ENCODE results near the gene TRIM67. TPM values are rescaled to one million over a fixed set of nuclear protein-coding genes. Genes with fewer than 3 reads are reported as not detected.

The TRIM67 gene
- total RNA-seq (2021) = 0.06 TPM in 1 of 2 replicates, not detected in the other
- Bru-seq, nascent RNA = percentile 6 among the genes with signal in this experiment
- BruChase-seq, experiment 1, labeled RNA remaining after a 2-hour chase = percentile 10 among the genes with signal in this experiment
- percentile 12 among the genes with signal in this experiment for BruChase-seq, experiment 2, labeled RNA remaining after a 6-hour chase
- long read RNA-seq = 0 reads

GRCh38 chr1:231161667-231162296 lies at the start of gene TRIM67:
Gene TRIM67, plus strand, starts transcription at chr1:231162058. Its CDS starts 912 bp downstream, at chr1:231162970.
- TF ChIP-seq CTCF (conservative IDR thresholded peaks at IDR 0.05; ENCODE audit: low read depth, low read length) = no peak
- peak; percentile 33 for TF ChIP-seq EZH2 (IDR thresholded peaks at IDR 0.05; ENCODE audit: borderline replicate concordance, low read depth, low read length, poor library complexity, severe bottlenecking)
- BruUV-seq (replicated peaks) = no TSS peak
- H3K36me3 ChIP-seq (ENCODE audit: insufficient read depth, low read length, poor library complexity, severe bottlenecking) = no peaks in the 10 kb centered on the region
- H3K4me3 ChIP-seq (ENCODE audit: low read depth, low read length, poor library complexity, severe bottlenecking) = peak within 1 kb of the TSS; percentile 24
- ChIA-PET CTCF (no interaction called here), POLR2A (ENCODE audit: low non-redundant PET) (no interaction called here)
- intact Hi-C loops (cut with micrococcal nuclease; ENCODE audit: unreplicated experiment) = no loop called here
- peak; percentile 15 for DNase-seq (ENCODE audit: low spot score)
- no peaks in the 10 kb centered on the region for H3K9me3 ChIP-seq (ENCODE audit: low read depth, low read length, poor library complexity, severe bottlenecking)
- H3K27ac ChIP-seq (ENCODE audit: low read depth, low read length, poor library complexity, severe bottlenecking) = no peak within 1 kb of the TSS
- peaks cover 92% of the 10 kb centered on the region for H3K27me3 ChIP-seq (replicated peaks; ENCODE audit: insufficient read depth, low read depth, low read length, poor library complexity)
- peaks cover 15% of the 10 kb centered on the region for H3K4me1 ChIP-seq (ENCODE audit: insufficient read depth, low read length, poor library complexity, severe bottlenecking)

GRCh38 chr1:231116738-231117137 lies 45.1 kb upstream of the TRIM67 start:
- POLR2A ChIA-PET (ENCODE audit: low non-redundant PET) = no interaction called here
- H3K4me1 ChIP-seq (ENCODE audit: insufficient read depth, low read length, poor library complexity, severe bottlenecking) = no peaks in the 10 kb centered on the region
- CTCF ChIA-PET = no interaction called here
- H3K4me3 ChIP-seq (ENCODE audit: low read depth, low read length, poor library complexity, severe bottlenecking) = no peak overlapping the region
- intact Hi-C loops (cut with micrococcal nuclease; ENCODE audit: unreplicated experiment) = no loop called here
- TF ChIP-seq EZH2 (IDR thresholded peaks at IDR 0.05; ENCODE audit: borderline replicate concordance, low read depth, low read length, poor library complexity, severe bottlenecking) = no peak
- no peak for TF ChIP-seq CTCF (conservative IDR thresholded peaks at IDR 0.05; ENCODE audit: low read depth, low read length)
- no peaks in the 10 kb centered on the region for H3K36me3 ChIP-seq (ENCODE audit: insufficient read depth, low read length, poor library complexity, severe bottlenecking)
- H3K27ac ChIP-seq (ENCODE audit: low read depth, low read length, poor library complexity, severe bottlenecking) = no peak overlapping the region
- no peaks in the 10 kb centered on the region for H3K9me3 ChIP-seq (ENCODE audit: low read depth, low read length, poor library complexity, severe bottlenecking)
- DNase-seq (ENCODE audit: low spot score) = no peak
- no TSS peak for BruUV-seq (replicated peaks)
- H3K27me3 ChIP-seq (replicated peaks; ENCODE audit: insufficient read depth, low read depth, low read length, poor library complexity) = peaks cover 12% of the 10 kb centered on the region

GRCh38 chr1:231118704-231119453 lies 43.0 kb upstream of the TRIM67 start:
- ChIA-PET CTCF (no interaction called here), POLR2A (ENCODE audit: low non-redundant PET) (no interaction called here)
- no peak for TF ChIP-seq EZH2 (IDR thresholded peaks at IDR 0.05; ENCODE audit: borderline replicate concordance, low read depth, low read length, poor library complexity, severe bottlenecking)
- TF ChIP-seq CTCF (conservative IDR thresholded peaks at IDR 0.05; ENCODE audit: low read depth, low read length) = no peak

More at GRCh38 chr1:231118704-231119453, 43.0 kb upstream of the TRIM67 start:
- no peaks in the 10 kb centered on the region for H3K4me1 ChIP-seq (ENCODE audit: insufficient read depth, low read length, poor library complexity, severe bottlenecking)
- BruUV-seq (replicated peaks) = no TSS peak
- H3K27ac ChIP-seq (ENCODE audit: low read depth, low read length, poor library complexity, severe bottlenecking) = no peak overlapping the region
- peaks cover 3% of the 10 kb centered on the region for H3K27me3 ChIP-seq (replicated peaks; ENCODE audit: insufficient read depth, low read depth, low read length, poor library complexity)
- H3K9me3 ChIP-seq (ENCODE audit: low read depth, low read length, poor library complexity, severe bottlenecking) = no peaks in the 10 kb centered on the region
- intact Hi-C loops (cut with micrococcal nuclease; ENCODE audit: unreplicated experiment) = no loop called here
- H3K36me3 ChIP-seq (ENCODE audit: insufficient read depth, low read length, poor library complexity, severe bottlenecking) = no peaks in the 10 kb centered on the region
- H3K4me3 ChIP-seq (ENCODE audit: low read depth, low read length, poor library complexity, severe bottlenecking) = no peak overlapping the region
- DNase-seq (ENCODE audit: low spot score) = no peak

All from A673 (cell line).